Endothelial cell (in vitro differentiated cells): Measurements from ENCODE around the gene TOB2. TPM values are rescaled to one million over a fixed set of nuclear protein-coding genes. Genes with fewer than 3 reads are reported as not detected.

Experiments
- DNase-seq: peaks from one replicate; pipeline ENCODE4 v3.0.0; 2021; ENCODE audit warnings: low spot score
- H3K27ac Mint-ChIP-seq: one replicate; pipeline ENCODE4 v1.8.0; 2021; ENCODE audit warnings: mixed read lengths, inconsistent platforms; ENCODE audit not compliant: unreplicated experiment
- H3K27me3 Mint-ChIP-seq: one replicate; pipeline ENCODE4 v1.8.0; 2021; ENCODE audit warnings: mild to moderate bottlenecking, moderate library complexity, mixed read lengths, inconsistent platforms; ENCODE audit not compliant: unreplicated experiment
- H3K36me3 Mint-ChIP-seq: one replicate; pipeline ENCODE4 v1.8.0; 2021; ENCODE audit warnings: mild to moderate bottlenecking, low read depth, mixed read lengths, inconsistent platforms; ENCODE audit not compliant: unreplicated experiment
- H3K4me1 Mint-ChIP-seq: one replicate; pipeline ENCODE4 v1.8.0; 2021; ENCODE audit warnings: mild to moderate bottlenecking, mixed read lengths, inconsistent platforms; ENCODE audit not compliant: unreplicated experiment
- H3K4me3 Mint-ChIP-seq: one replicate; pipeline ENCODE4 v1.8.0; 2021; ENCODE audit warnings: mild to moderate bottlenecking, mixed read lengths, inconsistent platforms; ENCODE audit not compliant: unreplicated experiment
- H3K9me3 Mint-ChIP-seq: one replicate; pipeline ENCODE4 v1.8.0; 2021; ENCODE audit warnings: mixed read lengths, inconsistent platforms; ENCODE audit not compliant: unreplicated experiment
- CTCF ChIP-seq: fragments of 200-600 bp; sonication (generic); IDR thresholded peaks from one replicate; pipeline ENCODE4 v1.5.0; 2021; ENCODE audit warnings: antibody characterized with exemption; ENCODE audit not compliant: unreplicated experiment
- total RNA-seq: library from RNA; stranded (reverse); fragmentation: NEBNext Ultra II Directional; extraction: Animal tissue kit (Norgen Biotek cat#: 25700); gene quantifications from one replicate; pipeline ENCODE4 v1.2.1, GENCODE V29; 2021; ENCODE audit not compliant: unreplicated experiment

The TOB2 gene
- total RNA-seq, 1 donor from 2014 or later, result 60.3 TPM

GRCh38 chr22:41397143-41397811 lies 49.3 kb downstream of the TOB2 start:
- Mint-ChIP-seq H3K9me3 (no peaks in the 10 kb centered on the region), H3K27ac (no peak overlapping the region), H3K36me3 (peaks cover 5% of the 10 kb centered on the region), H3K4me1 (no peaks in the 10 kb centered on the region), H3K27me3 (peaks cover 1% of the 10 kb centered on the region), H3K4me3 (no peak overlapping the region)
- no peak for DNase-seq
- TF ChIP-seq CTCF, result no peak

GRCh38 chr22:41395531-41396240 lies 50.9 kb downstream of the TOB2 start:
- no peak for DNase-seq
- no peak for TF ChIP-seq CTCF
- no peak overlapping the region for H3K27ac Mint-ChIP-seq
- H3K9me3 Mint-ChIP-seq, result no peaks in the 10 kb centered on the region
- H3K4me3 Mint-ChIP-seq, result no peak overlapping the region
- H3K36me3 Mint-ChIP-seq, result peaks cover 5% of the 10 kb centered on the region
- H3K27me3 Mint-ChIP-seq, result peaks cover 1% of the 10 kb centered on the region
- H3K4me1 Mint-ChIP-seq, result no peaks in the 10 kb centered on the region

GRCh38 chr22:41394012-41394356 lies 52.6 kb downstream of the TOB2 start:
- Mint-ChIP-seq H3K9me3 (no peaks in the 10 kb centered on the region), H3K27ac (no peak overlapping the region), H3K36me3 (peaks cover 8% of the 10 kb centered on the region), H3K27me3 (peaks cover 1% of the 10 kb centered on the region), H3K4me1 (no peaks in the 10 kb centered on the region), H3K4me3 (no peak overlapping the region)
- DNase-seq, result no peak
- no peak for TF ChIP-seq CTCF

GRCh38 chr22:41387341-41387740 lies 59.3 kb downstream of the TOB2 start:
- TF ChIP-seq CTCF, result no peak
- peaks cover 3% of the 10 kb centered on the region for H3K36me3 Mint-ChIP-seq
- H3K4me3 Mint-ChIP-seq, result no peak overlapping the region
- no peak for DNase-seq
- peaks cover 5% of the 10 kb centered on the region for H3K27me3 Mint-ChIP-seq
- H3K27ac Mint-ChIP-seq, result no peak overlapping the region
- H3K9me3 Mint-ChIP-seq, result no peaks in the 10 kb centered on the region
- no peaks in the 10 kb centered on the region for H3K4me1 Mint-ChIP-seq

GRCh38 chr22:41384128-41384527 lies 62.5 kb downstream of the TOB2 start:
- H3K27me3 Mint-ChIP-seq, result peaks cover 5% of the 10 kb centered on the region
- no peaks in the 10 kb centered on the region for H3K36me3 Mint-ChIP-seq
- DNase-seq, result no peak
- H3K4me3 Mint-ChIP-seq, result no peak overlapping the region
- no peak for TF ChIP-seq CTCF
- no peaks in the 10 kb centered on the region for H3K9me3 Mint-ChIP-seq
- H3K4me1 Mint-ChIP-seq, result no peaks in the 10 kb centered on the region
- no peak overlapping the region for H3K27ac Mint-ChIP-seq
